ACHN (cell line): Measurements from ENCODE around the gene ZNF823.
"Not testable (repeated sequence)": the region's sequence is repeated elsewhere in the genome, so short reads cannot be mapped to it uniquely, and the experiment has no call there.

Source experiments
- DNase-seq: peaks from one replicate; pipeline ENCODE4 v3.0.0-alpha.2; 2015
- in situ Hi-C: cut with HindIII; loops from 2 replicates; pipeline ENCODE4 v1.10.0; 2017; ENCODE audit warnings: low sequenced_read_pairs, low pct_ligation_motif_present, low pct_unique_long_range_greater_than_20kb

ZNF823 gene

DNA sequence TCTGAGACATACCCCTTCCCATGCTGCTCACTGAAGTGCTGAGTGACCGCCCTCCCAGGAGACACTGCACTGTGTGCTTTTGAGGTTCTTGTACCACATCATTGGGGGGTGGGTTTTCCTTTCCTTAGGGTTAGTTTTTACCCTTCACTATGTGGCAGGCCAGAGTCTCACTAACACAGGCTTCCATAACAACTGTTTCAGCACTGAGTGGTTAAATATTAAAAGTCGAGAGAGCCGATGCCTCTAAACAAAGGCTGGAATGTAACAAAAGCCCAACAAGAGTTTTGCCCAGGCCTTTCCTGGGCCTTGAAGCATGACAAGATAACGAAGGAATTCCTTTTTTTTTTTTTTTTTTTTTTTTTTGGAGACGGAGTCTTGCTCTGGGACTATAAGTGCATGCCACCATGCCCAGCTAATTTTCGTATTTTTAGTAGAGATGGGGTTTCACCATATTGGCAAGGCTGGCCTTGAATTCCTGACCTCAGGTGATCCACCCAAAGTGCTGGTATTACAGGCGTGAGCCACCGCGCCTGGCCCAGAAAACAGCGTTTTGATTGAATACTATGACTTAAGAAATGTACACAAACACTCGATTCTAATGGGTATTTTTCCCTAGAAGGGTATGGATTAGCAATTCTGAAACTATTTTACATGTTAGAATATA, 46.5 kb downstream of the ZNF823 start:
- DNase-seq = no peak
- in situ Hi-C loops = no loop called here

DNA sequence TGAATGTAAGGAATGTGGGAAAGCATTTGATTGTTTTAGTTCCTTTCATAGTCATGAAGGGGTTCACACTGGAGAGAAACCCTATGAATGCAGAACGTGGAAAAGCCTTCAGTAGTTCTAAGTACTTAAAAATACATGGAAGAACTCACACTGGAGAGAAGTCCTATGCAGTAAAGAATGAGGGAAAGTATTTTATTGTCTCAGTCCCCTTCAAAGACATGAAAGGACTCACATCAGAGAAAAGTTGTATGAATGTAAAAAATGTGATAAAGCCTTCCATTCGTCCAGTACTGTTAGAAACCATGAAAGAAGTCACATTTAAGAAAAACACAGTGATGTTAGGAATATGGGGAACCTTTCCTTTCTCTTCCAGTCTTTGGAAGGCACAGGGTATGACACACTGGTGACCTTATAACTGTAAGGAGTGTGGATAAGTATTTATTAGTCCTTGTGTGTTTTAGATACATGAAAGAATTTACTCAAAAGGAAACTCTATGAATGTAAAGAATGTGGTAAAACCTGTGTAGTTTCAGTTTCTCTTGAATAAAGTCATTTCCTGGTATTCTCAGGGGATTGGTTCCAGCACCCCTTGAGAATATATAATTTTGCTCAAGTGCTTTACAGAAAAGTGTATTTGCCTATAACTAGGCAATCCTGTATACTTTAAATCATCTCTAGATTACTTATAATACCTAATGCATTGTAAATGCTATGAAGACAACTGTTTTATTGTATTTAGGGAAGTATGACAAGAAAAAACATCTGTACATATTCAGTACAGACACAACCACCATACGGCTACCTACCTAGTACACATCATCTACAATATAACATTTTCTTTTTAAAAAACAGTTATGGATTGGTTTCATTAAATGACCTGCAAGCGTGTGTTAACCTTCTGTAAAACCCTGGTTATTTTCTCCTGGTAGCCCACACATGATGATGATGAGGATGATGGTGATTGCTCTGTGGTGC, 52.8 kb downstream of the ZNF823 start:
- DNase-seq = no peak
- in situ Hi-C loops = no loop called here

DNA sequence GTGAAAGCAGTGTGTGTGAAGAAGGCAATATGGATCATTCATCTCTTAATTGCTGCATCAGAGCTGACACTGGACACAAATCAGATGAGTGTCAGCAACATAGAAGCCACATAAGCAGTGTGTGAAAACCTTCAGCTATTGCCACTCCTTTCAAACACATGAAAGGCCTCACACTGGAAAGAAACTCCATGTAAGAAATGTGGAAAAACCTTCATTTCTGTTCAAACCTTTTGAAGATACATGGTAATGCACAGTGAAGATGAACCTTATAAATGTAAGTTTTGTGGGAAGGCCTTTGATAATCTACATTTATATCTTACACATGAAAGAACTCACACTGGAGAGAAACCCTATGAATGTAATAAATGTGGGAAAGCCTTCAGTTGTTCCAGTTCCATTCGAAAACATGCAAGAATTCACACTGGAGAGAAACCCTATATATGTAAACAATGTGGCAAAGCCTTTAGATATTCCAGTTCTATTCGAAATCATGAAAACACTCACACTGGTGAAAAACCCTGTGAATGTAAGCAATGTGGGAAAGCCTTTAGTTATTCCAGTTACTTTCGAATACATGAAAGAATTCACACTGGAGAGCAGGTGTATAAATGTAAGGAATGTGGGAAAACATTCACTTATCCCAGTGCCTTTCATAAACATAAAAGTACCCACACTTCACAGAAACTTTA, 53.6 kb downstream of the ZNF823 start:
- DNase-seq = no peak
- in situ Hi-C loops = no loop called here

DNA sequence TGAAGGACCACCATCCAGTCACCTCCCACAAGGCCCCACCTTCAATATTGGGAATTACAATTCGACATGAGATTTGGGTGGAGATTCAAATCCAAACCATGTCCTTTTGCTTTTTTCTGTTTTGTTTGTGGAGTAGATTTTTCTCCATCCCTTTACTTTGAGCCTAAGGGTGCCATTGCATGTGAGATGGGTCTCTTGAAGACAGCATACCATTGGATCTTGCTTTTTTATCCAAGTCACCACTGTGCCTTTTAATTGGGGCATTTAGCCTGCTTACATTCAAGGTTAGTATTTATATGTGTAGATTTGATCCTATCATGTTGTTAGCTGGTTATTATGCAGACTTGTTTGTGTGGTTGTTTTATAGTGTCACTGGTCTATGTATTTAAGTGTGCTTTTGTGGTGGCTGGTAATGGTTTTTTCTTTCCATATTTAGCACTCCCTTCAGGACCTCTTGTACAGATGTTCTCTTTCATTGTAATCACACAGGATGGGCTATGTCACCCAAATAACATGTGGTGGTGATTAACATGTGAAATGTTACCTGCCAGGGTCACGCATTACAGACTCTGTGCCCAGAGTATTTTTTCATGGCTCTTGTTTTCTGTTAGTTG, 58.0 kb downstream of the ZNF823 start:
- in situ Hi-C loops = no loop called here

DNA sequence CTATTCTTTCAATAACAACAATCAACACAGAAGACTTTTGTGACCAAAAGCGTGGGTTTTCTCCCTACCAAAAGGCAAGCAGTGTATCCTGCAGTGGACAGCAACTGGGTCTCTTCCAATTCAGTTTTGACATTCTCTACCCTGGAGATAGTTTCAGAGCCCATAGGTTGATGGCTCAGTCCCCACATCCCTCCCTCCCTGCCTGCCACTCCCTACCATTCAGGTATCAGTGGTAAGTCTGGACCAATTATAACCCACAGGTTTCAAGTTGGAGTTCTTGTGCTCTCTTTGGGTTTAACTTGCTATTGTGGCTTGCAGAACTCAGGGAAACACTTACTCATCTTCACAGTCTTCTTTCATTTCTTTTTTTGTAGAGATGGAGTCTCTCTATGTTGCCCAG, 60.2 kb downstream of the ZNF823 start:
- in situ Hi-C loops = no loop called here
- no peak for DNase-seq

More for the DNA sequence above, 58.0 kb downstream of the ZNF823 start:
- DNase-seq = no peak

DNA sequence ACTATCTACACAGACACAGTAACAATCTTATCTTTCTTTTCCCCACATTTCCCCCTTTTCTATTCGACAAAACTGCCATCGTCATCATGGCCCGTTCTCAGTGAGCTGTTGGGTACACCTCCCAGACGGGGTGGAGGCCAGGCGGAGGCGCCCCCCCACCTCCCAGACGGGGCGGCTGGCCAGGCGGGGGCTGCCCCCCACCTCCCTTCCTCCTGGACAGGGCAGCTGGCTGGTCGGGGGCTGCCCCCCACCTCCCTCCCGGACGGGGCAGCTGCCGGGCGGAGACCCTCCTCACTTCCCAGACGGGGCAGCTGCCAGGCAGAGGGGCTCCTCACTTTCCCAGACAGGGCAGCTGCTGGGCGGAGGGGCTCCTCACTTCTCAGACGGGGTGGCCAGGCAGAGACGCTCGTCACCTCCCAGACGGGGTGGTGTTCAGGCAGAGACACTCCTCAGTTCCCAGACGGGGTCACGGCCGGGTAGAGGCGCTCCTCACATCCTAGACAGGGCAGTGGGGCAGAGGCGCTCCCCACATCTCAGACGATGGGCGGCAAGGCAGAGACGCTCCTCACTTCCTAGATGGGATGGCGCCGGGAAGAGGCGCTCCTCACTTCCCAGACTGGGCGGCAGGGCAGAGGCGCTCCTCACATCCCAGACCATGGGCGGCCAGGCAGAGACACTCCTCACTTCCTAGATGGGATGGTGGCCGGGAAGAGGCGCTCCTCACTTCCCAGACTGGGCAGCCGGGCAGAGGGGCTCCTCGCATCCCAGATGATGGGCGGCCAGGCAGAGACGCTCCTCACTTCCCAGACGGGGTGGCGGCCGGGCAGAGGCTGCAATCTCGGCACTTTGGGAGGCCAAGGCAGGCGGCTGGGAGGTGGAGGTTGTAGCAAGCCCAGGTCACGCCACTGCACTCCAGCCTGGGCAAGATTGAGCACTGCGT, 61.8 kb downstream of the ZNF823 start:
- DNase-seq = not testable (repeated sequence)

DNA sequence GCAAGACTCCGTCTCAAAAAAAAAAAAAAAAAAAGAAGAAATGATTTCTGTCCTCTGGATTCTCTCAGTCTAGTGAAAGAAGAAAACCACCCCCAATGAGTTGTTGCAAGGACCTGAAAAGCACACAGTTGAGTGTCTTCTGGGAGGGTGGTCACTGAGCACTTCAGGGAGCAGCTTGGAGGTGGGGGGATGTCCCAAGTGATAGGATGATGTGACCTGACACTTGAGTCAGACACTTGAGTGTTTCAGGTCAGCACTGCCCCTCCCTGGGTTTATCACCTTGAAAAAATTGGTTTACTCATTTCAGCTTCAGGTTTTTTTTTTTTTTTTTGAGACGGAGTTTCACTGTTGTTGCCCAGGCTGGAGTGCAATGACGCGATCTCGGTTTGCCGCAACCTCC, 63.2 kb downstream of the ZNF823 start:
- no peak for DNase-seq
- in situ Hi-C loops = no loop called here

More for the DNA sequence above, 61.8 kb downstream of the ZNF823 start:
- in situ Hi-C loops = not testable (repeated sequence)

DNA sequence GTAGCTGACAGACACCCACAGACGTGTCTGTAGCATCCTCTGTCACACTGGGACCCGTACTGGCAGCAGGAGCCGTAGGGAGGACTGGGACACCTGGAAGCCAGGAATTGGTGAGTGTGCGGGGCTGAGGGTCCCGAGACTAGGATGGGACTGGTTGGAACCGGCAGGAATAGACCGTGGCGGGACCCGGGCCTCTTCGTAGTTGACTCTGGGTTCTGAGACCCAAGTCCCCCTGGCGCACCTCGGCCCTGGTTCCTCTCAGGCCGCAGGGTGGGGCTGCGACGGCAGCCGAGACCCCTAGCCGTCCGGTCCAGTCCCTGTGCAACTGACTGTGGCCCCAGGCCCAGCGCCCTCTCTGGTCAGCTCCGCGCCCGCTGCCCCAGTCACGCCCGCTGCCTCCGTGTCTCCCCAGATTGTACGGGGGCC, 64.7 kb downstream of the ZNF823 start:
- DNase-seq = no peak
- in situ Hi-C loops = no loop called here

DNA sequence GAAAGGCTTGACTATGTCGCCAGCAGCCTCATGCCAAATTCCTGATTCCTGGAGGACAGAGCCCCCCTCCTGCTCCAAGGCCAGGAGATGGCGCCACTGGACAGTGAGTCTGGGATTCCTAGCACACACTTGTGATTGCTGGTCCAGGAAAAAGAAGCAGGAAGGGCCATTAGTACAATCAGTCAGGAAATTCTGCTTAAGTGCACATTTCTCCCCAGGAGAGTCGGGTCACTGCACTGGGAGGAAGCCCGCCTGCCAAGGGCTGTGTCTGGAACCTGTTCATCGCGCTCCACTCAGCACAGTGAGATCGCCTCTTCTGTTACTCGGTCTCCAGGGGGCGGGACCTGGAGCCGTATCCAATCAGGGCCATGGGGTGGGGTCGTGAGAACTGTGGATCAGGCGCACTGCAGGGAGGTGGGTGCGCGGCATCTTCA, 65.1 kb downstream of the ZNF823 start:
- no peak for DNase-seq
- in situ Hi-C loops = no loop called here
